ENCODE data around the gene CHST13.

Gene CHST13

DNA sequence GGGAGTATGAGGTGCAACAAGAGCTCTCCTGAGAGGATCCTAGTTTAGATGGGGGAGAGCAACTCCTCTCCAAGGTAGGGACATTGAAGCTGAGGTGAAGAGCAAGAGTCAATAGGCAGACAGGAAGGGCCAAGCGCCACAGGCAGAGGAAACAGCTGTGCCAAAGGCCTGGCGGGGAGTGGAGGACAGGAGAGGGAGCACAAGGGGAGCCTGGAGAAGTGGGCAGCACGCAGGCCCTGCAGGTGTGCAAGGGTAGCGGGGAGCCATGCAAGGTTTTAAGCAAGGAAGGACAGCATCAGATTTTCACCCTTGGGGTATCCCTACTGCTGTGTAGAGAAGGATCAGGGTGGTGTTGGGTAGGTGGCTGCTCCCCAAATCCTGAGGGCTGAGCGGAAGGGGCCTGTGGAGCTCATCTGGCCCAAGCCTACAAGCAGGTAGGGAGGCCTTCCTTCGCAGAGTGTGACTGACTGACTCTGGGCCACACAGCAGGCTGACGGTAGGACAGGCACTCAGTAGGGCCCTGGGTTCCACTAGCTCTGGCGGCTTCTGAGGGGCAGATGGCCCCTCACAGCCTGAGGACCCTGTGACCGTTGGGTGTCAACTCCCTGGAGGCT, 13.3 kb downstream of the CHST13 start:
- Mint-ChIP-seq H3K27ac (no peak overlapping the region), H3K27me3 (peaks cover 38% of the 10 kb centered on the region), H3K4me3 (no peak overlapping the region), H3K4me1 (peaks cover 6% of the 10 kb centered on the region), H3K36me3 (no peaks in the 10 kb centered on the region), H3K9me3 (peaks cover 6% of the 10 kb centered on the region)
- peak; percentile 13 for ATAC-seq

DNA sequence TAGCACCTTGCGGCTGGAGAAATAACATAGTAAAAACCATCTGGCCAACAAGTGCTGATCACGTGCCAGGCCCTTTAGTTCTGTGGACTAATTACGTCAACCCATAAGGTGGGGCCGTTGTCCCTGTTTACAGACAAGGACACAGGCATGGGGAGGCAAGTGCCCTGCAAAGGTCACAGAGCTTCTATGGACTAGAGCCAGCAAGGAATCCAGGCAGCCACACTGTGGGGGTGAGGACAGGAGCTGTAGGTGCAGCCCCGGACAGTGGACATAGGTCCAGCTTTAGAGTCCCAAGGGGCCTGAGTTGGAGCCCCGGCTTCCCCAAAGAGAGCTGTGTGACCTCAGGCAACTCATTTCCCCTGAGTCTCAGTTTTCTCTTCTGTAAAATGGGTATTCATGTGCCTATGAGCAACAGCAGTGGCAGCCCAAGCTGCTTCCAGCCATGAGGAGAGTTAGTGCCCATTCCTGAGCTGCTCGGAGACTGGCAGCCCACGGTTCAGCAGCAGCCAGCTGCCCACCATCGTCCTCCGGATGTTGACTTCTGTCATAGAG, 13.9 kb downstream of the CHST13 start:
- H3K4me1 Mint-ChIP-seq, result peaks cover 6% of the 10 kb centered on the region
- H3K9me3 Mint-ChIP-seq, result peaks cover 6% of the 10 kb centered on the region
- no peak for ATAC-seq
- H3K36me3 Mint-ChIP-seq, result no peaks in the 10 kb centered on the region
- peaks cover 38% of the 10 kb centered on the region for H3K27me3 Mint-ChIP-seq
- no peak overlapping the region for H3K27ac Mint-ChIP-seq
- H3K4me3 Mint-ChIP-seq, result no peak overlapping the region

DNA sequence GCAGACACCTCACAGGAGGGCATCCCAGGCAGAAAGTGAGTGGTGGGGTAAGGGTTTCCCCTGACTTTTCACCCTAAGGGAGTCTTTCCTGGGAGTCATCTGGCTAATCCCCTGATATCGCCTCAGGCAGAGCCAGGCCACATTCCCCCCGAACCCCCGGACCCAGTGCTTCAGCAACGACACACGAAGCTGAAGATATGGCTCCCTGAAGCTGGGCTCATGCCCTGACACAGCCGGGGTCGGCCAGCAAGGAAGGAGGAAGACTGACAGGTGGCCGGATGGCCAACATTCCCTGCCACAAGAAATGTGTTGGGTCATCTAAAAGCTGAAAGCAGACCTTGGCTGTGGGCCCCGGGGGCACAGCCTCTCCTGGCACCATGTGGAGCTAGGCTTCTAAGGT, 14.4 kb downstream of the CHST13 start:
- peaks cover 6% of the 10 kb centered on the region for H3K4me1 Mint-ChIP-seq
- H3K9me3 Mint-ChIP-seq, result peaks cover 6% of the 10 kb centered on the region
- H3K36me3 Mint-ChIP-seq, result no peaks in the 10 kb centered on the region
- ATAC-seq, result no peak
- no peak overlapping the region for H3K27ac Mint-ChIP-seq
- no peak overlapping the region for H3K4me3 Mint-ChIP-seq
- H3K27me3 Mint-ChIP-seq, result peaks cover 38% of the 10 kb centered on the region

GRCh38 chr3:126538966-126539365, 15.0 kb downstream of the CHST13 start:
- no peak overlapping the region for H3K4me3 Mint-ChIP-seq
- H3K4me1 Mint-ChIP-seq, result peaks cover 6% of the 10 kb centered on the region
- ATAC-seq, result no peak
- H3K27me3 Mint-ChIP-seq, result peaks cover 36% of the 10 kb centered on the region
- peaks cover 6% of the 10 kb centered on the region for H3K9me3 Mint-ChIP-seq
- no peaks in the 10 kb centered on the region for H3K36me3 Mint-ChIP-seq
- no peak overlapping the region for H3K27ac Mint-ChIP-seq

DNA sequence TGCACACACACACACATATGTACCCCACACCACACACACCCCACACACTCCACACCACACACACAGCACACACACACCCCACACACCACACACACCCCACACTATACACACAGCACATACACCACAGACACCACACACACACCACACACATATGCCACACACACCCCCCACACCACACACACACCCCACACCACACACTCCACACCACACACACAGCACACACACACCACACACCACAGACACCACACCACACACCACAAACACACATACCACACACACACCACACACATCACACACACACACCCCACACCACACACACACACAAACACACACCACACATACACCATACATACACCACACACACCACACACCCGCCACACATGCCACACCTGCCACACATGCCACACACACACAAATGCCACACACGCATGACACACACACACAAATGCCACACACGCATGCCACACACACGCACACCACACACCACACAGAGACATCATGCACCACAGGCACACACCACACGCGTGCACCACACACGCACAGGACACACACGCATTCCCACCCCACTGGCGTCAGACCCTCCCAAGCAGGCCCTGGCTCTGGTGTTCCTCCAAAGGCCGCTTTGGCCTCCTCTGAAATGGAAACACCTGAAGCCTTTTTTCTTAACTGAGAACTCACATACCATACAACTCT, 15.7 kb downstream of the CHST13 start:
- no peak for ATAC-seq
- Mint-ChIP-seq H3K27ac (no peak overlapping the region), H3K27me3 (peaks cover 29% of the 10 kb centered on the region), H3K36me3 (no peaks in the 10 kb centered on the region), H3K4me1 (peaks cover 6% of the 10 kb centered on the region), H3K4me3 (no peak overlapping the region), H3K9me3 (peaks cover 6% of the 10 kb centered on the region)

DNA sequence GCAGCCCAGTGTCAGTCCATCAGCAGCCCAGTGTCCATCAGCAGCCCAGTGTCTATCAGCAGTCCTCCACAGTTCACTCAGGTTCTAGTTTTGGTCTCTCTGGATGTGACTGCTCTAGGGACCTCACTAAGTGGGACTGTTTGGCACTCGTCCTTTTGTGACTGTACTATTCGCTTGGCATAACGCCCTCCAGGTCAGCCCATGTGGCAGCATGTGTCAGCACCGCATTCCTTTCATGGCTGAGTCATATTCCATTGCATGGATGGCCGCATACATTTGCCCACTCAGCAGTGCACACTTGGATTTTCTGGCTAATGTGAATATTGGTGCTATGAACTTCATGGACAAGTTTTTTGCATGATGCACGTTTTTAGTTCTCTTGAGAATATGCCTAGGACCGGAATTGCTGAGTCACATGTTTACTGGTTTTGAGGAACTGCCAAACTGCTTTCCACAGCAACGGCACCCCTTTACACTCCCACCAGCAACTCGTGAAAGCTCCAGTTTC, 16.4 kb downstream of the CHST13 start:
- peaks cover 6% of the 10 kb centered on the region for H3K9me3 Mint-ChIP-seq
- H3K4me1 Mint-ChIP-seq, result peaks cover 6% of the 10 kb centered on the region
- peaks cover 22% of the 10 kb centered on the region for H3K27me3 Mint-ChIP-seq
- H3K36me3 Mint-ChIP-seq, result no peaks in the 10 kb centered on the region
- no peak for ATAC-seq
- H3K4me3 Mint-ChIP-seq, result no peak overlapping the region
- H3K27ac Mint-ChIP-seq, result no peak overlapping the region

GRCh38 chr3:126540951-126541627, 17.1 kb downstream of the CHST13 start:
- peaks cover 6% of the 10 kb centered on the region for H3K4me1 Mint-ChIP-seq
- H3K36me3 Mint-ChIP-seq, result no peaks in the 10 kb centered on the region
- no peak overlapping the region for H3K27ac Mint-ChIP-seq
- H3K27me3 Mint-ChIP-seq, result peaks cover 22% of the 10 kb centered on the region
- peaks cover 6% of the 10 kb centered on the region for H3K9me3 Mint-ChIP-seq
- H3K4me3 Mint-ChIP-seq, result no peak overlapping the region
- ATAC-seq, result no peak

DNA sequence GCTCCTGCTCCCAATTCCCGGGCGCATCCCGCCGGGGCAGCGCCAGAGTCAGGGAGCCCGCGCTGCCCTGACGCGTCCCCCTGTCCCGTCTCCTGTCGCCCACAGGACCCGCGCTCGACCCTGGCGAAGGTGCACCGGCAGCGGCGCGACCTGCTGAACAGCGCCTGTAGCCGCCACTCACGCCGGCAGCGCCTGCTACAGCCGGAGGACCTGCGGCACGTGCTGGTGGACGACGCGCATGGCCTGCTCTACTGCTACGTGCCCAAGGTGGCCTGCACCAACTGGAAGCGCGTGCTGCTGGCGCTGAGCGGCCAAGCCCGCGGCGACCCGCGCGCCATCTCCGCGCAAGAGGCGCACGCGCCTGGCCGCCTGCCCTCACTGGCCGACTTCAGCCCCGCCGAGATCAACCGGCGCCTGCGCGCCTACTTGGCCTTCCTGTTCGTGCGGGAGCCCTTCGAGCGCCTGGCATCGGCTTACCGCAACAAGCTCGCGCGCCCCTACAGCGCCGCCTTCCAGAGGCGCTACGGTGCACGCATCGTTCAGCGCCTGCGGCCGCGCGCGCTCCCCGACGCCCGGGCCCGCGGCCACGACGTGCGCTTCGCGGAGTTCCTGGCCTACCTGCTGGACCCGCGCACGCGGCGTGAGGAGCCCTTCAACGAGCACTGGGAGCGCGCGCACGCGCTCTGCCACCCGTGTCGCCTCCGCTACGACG, 17.8 kb downstream of the CHST13 start:
- no peaks in the 10 kb centered on the region for H3K36me3 Mint-ChIP-seq
- peaks cover 6% of the 10 kb centered on the region for H3K4me1 Mint-ChIP-seq
- peaks cover 6% of the 10 kb centered on the region for H3K9me3 Mint-ChIP-seq
- peak; percentile 46 for ATAC-seq
- H3K4me3 Mint-ChIP-seq, result no peak overlapping the region
- H3K27me3 Mint-ChIP-seq, result peaks cover 15% of the 10 kb centered on the region
- no peak overlapping the region for H3K27ac Mint-ChIP-seq

DNA sequence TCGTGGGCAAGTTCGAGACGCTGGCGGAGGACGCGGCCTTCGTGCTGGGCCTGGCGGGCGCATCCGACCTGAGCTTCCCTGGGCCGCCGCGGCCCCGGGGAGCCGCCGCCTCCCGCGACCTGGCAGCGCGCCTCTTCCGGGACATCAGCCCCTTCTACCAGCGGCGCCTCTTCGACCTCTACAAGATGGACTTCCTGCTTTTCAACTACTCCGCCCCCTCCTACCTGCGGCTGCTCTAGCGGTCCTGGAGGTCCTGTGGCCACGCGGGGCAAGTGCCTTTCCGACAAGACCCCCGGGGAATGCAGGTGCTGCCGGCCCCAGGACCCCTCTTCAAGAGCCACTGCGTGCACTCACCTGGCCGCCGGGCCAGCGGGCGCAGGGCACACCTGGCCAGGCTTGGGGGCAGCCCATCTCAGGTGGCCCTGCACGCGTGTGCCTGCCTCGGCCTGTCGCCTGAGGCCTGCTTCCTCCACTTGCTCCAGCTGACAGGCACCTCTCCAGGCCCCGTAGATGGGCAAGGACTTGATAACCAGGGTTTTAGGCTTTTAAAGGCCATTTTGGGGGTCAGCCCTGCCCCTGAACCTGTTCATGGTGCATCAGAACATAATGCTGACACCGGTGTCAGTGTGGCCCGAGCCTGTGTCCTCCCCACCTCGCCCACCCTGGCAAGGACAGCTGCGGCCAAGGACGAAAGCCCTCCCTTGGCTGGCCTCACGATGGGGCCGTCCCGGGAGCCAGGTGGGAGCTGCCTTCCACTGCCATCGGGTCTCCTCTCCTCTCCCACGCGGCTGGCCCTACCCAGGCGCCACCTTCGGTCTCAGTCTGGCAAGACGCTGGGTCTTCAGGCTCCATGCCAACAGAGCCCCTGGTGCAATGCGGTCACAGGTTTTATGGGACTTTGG, 18.6 kb downstream of the CHST13 start:
- no peak for ATAC-seq
- Mint-ChIP-seq H3K4me3 (no peak overlapping the region), H3K36me3 (no peaks in the 10 kb centered on the region), H3K9me3 (peaks cover 6% of the 10 kb centered on the region), H3K27me3 (peaks cover 8% of the 10 kb centered on the region), H3K27ac (no peak overlapping the region), H3K4me1 (peaks cover 6% of the 10 kb centered on the region)

GRCh38 chr3:126543457-126544061, 19.6 kb downstream of the CHST13 start:
- no peak for ATAC-seq
- Mint-ChIP-seq H3K4me1 (peaks cover 6% of the 10 kb centered on the region), H3K27ac (no peak overlapping the region), H3K4me3 (no peak overlapping the region), H3K27me3 (peaks cover 10% of the 10 kb centered on the region), H3K36me3 (no peaks in the 10 kb centered on the region), H3K9me3 (peaks cover 6% of the 10 kb centered on the region)

DNA sequence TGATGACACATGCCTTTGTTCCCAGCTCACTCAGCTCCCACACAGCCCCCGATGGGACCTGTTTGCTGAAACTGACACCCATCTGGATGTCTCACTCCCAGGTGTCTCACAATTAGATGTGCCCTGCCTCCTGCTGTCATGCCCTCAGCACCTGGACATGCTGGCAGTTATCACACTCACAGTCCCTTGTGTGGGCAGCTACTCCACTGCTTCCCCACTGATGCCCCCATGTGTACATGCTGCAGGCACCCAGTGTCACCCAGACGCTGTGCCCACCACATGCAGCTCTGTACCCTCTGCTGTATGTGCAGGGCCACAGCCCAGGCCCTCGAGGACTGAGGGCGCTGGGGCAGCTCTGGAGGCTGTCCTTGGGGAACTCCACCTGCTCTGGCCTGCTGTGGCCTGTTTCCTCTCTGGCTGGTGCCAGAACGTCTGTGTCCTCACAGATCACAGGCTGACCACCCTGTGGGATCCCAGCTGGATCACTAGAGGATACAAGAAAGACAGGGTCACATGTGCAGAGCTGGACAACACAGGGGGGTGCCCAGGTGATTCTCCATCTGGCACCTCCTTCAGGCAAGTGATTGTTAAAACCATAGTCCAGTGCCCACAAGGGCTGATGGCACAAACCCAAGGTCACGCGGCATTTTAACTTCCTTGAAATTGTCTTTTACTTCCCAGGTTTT, 20.8 kb downstream of the CHST13 start:
- H3K4me3 Mint-ChIP-seq, result no peak overlapping the region
- no peaks in the 10 kb centered on the region for H3K36me3 Mint-ChIP-seq
- peaks cover 6% of the 10 kb centered on the region for H3K4me1 Mint-ChIP-seq
- peaks cover 19% of the 10 kb centered on the region for H3K27me3 Mint-ChIP-seq
- no peak for ATAC-seq
- no peak overlapping the region for H3K27ac Mint-ChIP-seq
- H3K9me3 Mint-ChIP-seq, result peaks cover 3% of the 10 kb centered on the region

GRCh38 chr3:126545544-126545943, 21.6 kb downstream of the CHST13 start:
- no peak for ATAC-seq
- no peak overlapping the region for H3K27ac Mint-ChIP-seq
- H3K27me3 Mint-ChIP-seq, result peaks cover 21% of the 10 kb centered on the region
- no peak overlapping the region for H3K4me3 Mint-ChIP-seq
- H3K4me1 Mint-ChIP-seq, result peaks cover 6% of the 10 kb centered on the region
- H3K9me3 Mint-ChIP-seq, result no peaks in the 10 kb centered on the region
- no peaks in the 10 kb centered on the region for H3K36me3 Mint-ChIP-seq

DNA sequence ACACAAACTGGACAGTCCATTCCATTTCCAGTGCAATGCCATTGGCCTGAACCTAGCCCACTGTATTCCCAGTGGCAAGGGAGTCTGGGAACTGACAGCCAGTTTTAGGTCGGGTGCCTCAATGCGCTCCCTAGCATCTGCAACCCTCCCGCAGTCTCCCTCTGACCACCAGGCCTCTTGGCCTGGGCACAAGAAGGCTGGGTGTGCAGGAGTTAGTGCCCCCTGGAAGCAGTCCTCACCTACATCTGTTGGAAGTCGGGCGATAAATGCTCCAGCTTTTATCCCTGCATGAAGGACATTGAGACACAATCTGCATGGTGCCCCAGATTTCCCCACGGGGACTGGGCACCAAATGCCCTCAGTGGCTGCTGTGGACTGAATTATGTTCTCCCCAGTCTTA, 22.1 kb downstream of the CHST13 start:
- no peaks in the 10 kb centered on the region for H3K36me3 Mint-ChIP-seq

More for the DNA sequence above, 22.1 kb downstream of the CHST13 start:
- no peak overlapping the region for H3K27ac Mint-ChIP-seq
- no peak overlapping the region for H3K4me3 Mint-ChIP-seq
- peaks cover 26% of the 10 kb centered on the region for H3K27me3 Mint-ChIP-seq
- ATAC-seq, result no peak
- H3K4me1 Mint-ChIP-seq, result peaks cover 1% of the 10 kb centered on the region
- H3K9me3 Mint-ChIP-seq, result no peaks in the 10 kb centered on the region

Data from stimulated activated memory B cell treated with anti-CD40 and anti-IgM and Interleukin-4, amounts not matched to agents 10 μg/mL and 1 μg/mL and 100 μg/mL, for 72 hours (primary cell).